Activated CD4-positive, alpha-beta T cell treated with anti-CD3 and anti-CD28 coated beads for 24 hours (primary cell): ENCODE data around the gene SIRPG.
"Not testable (repeated sequence)": the region's sequence is repeated elsewhere in the genome, so short reads cannot be mapped to it uniquely, and the experiment has no call there.

Source experiments
- DNase-seq, 2 donors: peaks; one replicate each; pipeline ENCODE4 v3.0.0-alpha.2; 2020; ENCODE audit warnings: low read depth in 2 of 2

SIRPG gene

DNA sequence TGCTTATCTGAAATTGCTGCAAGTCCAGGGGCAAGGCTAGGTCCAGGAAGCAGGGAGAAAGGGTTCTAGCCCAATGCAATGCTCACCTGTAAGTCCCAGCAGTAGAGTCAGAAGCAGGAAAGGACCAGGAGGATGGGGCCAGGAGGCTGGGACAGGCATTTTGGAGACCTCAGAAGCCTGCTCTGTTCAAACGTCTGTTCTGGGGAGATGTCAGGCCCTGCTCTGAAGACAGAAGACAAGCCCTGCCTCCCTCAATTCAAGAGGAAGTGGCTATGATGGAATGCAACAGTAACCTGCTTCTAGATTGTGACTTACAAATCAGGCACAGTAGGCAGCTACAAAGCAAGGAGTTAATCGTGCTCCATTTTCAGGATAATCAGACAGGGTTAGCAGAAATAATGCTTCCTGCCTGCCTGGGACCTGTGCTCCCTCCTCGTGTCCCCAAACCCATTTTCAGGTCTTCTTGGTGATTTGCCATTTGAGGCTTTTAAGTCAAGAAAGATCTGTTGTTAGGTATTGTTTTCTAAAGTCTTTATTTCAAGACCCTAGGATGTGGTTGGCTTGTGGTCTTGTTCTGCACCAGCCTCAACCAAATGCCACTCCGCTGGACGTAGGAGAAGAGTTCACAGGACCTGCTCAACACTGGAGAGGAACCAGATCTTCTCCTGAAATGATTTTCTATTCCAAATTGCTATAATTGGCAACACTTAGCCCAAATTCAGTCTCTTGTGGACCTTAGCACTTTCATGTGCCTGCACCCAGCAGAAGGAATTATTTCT, at the start of gene SIRPG:
TSS of gene SIRPG (minus strand) at position 224 of the 779 bp plus-strand sequence. CDS start at position 159, 65 bp downstream.
- no peak for DNase-seq

DNA sequence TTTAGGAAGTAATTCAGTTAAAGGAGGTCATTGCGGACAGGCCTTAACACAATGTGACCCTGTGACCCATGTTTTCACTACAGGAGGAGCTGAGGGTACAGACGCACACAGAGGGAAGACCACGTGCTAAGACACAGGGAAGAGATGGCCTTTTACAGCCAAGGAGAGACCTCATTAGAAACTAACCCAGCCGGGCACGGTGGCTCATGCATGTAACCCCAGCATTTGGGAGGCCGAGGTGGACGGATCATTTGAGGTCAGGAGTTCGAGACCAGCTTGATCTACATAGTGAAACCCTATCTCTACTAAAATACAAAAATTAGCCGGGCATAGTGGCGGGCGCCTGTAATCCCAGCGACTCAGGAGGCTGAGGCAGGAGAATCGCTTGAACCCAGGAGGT, 49.3 kb upstream of the SIRPG start:
- not testable (repeated sequence) for DNase-seq

DNA sequence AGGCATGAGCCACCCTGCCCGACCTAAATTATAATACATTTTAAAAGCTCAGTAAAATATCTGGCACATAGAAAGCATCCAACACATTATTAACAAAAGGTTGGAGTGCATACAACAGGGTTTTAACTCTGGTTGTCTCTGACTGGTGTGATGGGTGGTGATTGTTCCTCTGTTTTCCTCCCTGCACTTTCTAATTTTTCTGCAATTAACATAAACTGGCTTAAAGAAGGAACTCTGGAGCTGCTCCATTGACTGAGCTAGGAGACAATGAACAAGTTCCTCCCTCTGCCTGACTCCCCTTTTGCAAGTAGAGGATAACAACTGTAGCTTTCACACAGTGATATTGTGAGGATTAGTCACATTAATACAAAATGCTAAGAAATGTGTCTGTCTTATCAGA, 48.5 kb upstream of the SIRPG start:
- no peak for DNase-seq

DNA sequence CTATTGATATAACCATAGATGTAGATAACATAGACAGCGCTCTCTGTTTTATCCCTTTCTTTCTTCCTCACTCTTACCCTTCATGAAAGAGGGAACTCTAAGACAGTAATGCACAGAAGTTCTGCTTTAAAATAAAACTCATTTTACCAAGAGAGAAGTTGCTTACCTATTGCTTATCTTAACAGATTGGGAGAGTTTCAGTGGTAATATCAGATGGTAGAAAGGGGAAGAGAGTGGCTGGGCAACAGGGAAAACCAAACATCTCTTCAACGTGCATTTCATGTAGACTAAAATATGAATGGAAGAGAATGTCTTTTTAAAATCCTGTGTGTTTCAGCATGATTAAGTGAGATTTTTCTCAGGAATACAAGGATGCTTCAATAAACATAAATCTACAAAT, 45.3 kb upstream of the SIRPG start:
- DNase-seq, result no peak

DNA sequence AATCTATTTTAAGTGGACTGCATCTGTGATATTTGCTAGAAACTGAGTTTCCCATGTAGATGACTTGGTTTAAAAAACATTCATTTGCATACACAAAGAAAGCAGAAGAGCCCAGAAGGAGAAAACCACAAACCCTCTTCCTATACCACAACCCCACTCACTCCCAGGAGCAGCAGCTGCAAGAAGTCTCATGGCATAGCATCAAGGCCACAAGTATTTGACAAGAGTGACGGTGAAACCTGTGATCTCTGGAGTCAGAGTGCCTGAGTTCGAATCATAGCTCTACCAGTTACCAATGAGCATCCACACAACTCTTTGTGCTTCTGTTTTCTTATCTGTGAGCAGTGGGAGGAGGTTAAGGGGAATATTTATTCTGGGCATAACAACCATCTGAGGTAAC, 44.7 kb upstream of the SIRPG start:
- DNase-seq, result no peak

DNA sequence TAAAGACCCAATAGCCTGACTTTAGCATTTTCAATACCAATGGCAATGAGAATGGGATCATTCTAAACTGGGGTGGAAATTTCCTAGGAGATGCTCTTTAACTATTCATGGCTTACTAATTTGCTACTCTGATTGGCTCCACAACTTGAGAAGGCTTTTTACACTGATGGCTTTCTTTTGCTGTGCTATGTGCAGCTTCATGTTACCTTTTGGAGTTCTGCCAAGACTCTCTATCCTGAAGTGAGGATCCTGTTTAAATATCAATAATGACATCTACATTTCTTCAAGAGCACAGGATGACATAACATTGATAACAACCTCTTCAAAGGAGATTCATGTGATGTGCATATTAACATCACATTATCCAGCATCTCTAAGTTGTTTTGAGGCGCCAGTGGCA, 43.4 kb upstream of the SIRPG start:
- DNase-seq, result no peak

DNA sequence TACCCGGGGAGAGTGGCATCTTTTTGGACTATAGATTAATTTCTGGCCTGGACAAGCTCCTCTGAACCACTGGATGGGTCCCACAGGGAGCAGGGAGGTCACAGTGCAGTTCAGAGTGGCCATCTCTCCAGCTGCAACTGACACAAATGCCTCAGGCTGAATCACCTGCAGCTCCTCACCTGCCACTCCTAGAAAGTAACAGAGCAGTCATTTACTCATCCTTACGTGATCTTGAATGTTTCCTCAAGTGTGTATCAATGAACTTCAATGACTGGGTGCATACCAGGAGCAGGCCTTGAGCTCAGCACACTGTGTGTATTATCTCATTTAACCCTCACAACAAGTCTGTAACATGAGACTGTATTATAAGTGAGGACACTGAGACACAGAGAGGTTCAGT, 40.0 kb upstream of the SIRPG start:
- no peak for DNase-seq

DNA sequence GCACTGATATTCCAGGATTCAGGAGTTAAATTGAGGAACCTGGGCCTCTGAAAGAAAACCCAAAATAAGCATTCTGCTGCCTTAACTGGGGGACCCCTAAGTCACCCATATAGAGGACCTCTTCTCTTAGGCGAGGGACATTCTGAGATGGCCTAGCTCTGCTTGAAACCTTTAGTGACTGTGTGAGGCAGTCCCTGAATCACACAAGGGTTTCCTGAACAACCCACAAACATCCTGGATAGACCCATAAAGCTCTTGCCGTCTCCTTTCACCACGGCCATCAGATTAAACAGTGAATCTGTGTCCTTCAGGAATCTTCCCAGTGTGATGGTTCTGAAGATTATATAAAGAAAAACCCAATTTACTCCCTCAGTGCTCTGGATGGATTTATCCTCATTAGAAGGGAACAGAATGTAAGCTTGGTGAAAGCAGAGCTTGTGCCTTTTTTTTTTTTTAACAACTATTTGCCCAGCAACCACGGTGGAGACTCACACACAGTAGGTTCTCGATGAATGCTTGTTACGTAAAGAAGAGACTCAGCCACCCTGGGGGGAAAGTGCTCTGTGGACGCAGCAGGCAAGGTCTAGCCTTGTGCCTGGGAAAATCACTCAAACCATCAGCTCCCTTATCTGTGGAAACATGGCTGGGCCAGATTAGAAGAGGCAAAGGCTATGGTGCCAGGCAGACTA, 39.1 kb upstream of the SIRPG start:
- no peak for DNase-seq

DNA sequence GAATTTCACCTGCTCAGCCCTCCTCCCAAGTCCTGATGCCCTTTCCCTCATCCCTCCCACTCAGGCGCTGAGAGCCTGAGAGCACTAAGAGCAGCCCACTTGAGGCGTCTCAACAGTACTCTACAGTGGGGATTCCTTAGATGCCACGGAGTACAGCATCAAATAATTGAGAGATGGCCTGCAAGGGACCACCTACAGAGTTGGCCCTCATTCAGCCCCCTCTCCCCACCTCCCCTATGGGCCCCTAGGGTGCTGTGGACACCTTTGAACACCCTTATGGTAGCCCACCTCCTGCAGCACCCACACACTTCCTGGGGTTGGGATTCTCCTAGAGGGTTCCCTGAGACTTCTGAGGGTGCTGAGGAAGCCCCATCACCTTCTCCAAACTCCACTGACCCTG, 37.1 kb upstream of the SIRPG start:
- DNase-seq, result no peak

DNA sequence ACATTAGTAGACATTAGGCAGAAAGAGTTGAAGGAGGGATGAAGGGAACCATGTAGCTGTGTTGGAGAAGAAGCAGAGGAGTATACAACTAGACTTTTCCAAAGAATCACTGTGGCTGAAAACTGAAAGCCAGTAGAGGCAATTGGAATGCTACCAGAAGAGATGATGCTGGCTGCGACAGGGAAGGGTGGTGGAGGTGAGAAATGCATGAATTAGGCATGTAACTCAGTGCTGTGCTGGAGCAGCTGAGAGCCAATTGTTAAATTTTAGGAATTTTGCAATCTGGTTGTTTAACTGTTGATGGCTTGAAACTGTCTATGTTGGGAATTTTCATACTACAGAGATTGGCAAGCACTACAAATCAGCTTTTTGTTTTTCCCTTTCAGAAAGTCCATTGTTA, 35.8 kb upstream of the SIRPG start:
- no peak for DNase-seq

DNA sequence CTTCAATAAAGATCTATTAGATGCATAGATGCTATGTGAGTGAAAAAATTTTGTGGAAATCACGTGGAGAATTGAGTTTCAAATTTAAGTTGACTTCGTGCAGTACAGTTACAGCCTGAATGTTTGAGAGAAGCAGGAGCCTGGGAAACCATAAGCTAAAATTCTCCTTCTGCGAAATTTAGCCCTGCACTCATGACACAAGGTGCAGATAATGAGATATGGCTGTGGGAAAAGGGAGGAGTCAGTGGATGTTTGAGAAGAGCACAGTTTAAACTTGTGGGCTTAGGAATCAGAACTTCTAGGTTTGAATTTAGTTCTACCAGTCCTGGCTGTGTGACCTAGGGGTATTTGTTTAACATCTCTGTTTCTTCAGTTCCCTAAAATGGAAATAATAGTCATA, 32.1 kb upstream of the SIRPG start:
- no peak for DNase-seq

DNA sequence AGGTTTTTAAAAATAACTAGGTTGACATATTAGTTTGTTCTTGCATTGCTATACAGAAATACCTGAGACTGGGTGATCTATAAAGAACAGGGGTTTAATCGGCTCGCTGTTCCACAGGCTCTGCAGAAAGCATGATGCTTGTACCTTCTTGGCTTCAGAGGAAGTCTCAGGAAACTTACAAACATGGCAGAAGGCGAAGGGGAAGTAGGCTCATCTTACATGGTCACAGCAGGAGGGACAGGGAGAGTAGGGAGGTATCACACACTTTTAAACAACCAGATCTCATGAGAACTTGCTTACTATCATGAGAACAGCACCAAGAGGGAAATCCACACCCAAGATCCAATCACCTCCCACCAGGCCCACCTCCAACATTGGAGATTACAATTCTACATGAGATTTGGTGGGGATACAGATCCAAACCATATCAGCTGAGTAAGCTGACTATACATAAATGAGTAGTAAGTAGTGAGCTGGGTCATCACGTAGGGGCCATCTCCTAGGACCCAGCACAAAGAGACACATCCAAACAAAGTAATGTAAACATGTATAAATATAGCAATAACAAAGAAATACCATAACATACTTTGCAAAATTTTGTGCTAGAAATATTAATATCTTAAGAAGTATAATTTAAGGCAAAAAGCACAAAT, 31.4 kb upstream of the SIRPG start:
- DNase-seq, result no peak

DNA sequence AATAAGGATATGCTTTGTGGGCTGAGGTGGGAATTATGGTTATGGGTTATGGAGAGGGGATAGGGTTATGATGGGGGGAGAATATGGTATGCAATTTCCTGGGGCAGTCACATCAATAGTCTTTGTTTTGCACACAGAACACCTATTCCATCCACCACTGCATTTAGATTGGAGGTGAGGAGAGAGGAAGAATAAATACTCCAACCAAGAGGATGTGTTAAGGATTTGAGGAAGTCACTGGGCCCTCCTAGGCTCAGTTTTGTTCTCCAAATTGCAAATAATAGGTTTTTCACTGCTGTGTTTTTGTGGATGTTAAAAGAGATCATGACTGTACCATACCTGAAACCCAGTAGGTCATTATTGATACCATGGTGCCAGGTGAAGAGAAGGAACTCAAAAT, 29.5 kb upstream of the SIRPG start:
- no peak for DNase-seq

DNA sequence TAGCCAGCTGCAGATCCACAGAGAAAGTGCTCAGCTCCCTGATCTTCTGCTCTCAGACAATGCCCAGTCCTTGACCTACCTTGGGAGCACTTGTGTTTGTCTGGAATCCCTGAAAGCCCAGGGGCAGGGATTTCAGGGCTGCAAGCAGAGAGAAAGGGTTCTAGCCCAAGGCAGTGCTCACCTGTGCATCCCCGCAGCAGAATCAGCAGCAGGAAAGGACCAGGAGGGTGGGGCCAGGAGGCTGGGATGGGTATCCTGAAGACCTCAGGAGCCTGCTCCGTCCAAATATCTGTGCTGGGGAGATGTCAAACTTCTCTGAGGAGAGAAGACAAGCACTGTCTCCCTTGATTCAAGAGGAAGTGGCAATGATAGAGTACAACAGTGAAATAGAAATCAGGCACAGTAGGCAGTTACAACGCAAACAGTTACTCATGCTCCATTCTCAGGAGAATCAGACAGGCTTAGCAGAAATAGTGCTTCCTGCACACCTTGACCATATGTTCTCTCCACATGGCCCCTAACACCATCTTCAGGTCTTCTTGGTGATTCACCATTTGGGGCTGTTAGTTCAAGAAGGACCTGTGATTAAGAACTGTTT, 28.7 kb upstream of the SIRPG start:
- DNase-seq, result no peak

DNA sequence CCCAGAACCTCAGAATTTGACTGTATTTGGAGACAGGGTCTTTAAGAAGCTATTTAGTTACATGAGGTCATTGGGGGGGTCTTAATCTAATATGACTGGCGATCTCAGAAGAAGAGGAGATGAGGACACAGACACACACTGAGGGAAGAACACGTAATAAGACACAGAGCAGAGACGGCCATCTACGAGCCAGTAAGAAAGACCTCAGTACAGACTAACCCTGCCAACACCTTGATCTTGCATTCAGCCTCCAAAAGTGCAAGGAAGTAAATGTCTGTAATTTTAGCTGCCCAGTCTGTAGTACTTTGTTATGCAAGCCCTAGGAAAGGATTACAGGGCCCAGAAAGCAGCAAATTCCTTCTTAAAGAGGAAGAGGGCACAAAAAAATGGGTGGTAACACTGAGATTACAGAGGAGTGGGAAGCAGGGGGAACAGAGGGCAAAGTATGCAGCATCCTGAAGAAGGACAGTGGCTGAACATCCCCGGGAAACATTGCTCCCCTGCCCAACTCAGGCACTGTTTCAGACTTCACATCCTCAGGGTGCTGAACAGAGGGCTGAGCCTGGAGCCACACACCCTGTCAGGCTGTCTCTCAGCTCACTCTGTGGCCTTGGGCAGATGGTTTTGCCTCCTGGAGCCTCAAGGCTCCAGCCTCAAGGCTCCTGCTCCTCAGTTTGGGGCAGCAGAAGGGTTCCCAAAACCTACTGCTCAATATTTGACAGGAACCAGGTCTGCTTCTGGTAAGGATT, 27.9 kb upstream of the SIRPG start:
- no peak for DNase-seq

DNA sequence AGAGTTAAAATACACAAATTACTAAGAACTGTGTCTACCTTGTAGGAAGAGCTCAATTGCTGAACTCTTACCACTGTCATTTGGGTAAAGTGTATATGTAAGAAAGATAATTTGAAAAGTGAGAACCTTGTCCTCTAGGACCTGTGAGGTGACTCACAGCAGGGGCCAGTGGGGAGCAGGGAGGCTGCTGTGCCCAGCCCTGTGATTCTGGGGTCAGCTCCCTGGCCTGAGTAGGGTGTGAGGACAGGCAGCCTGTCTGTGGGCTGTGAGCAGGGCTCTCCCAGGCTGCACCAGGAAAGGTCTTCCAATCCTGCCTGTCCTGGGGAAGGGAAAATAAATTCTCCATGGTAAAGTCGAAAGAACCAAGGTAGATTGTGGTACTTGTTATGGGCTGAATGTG, 27.3 kb upstream of the SIRPG start:
- DNase-seq, result no peak

DNA sequence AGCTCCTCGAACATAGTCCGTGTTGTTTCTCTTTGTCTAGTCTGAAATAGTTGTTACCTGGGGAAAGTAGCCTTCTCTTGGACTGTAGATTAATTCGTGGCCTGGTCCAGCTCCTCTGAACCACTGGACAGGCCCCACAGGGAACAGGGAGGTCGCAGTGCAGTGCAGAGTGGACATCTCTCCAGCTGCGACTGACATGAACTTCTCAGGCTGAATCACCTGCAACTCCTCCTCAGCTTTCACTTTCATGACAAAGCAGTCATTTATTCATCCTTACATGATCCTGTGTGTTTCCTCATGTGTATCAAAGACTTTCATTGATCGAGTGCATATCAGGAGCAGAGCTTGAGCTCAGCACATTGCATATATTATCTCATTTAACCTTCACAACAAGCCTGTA, 19.1 kb upstream of the SIRPG start:
- DNase-seq, result no peak

DNA sequence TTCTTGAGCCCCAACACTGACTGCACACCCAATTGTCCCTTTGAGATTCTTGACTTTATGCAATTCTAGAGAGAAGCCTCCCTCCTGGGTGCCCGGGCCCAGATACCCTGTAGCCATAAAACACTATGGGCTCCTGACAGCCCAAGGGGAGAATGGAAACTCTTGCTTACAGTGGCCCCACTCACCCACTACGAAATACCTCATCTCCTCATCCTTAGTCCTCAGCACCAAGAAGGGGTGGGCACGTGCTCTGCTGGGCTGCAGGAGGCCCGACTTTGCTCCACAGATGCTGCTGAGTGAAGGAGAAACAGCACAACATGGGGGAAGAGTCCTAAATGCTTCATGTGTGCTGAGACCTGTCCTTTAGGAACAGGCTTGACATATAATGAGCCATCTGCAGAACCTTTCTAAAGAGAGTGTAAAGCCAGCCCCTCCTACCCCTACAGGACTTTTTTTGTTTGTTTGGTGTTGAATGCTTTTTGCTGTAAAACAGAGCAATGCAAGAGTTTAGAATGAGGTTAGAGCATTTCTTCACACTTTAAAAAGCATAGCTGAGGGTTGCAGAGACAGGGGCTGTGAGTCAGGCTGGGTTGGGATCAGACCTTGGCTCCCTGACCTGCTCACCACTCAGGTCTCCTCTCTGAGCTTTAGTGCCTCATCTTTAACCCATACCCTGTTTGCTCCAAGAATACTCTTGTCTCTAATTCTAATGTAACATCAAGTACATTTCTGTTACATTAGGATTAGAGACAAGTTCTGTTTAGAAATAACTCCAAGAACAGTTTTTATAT, 17.6 kb upstream of the SIRPG start:
- no peak for DNase-seq

DNA sequence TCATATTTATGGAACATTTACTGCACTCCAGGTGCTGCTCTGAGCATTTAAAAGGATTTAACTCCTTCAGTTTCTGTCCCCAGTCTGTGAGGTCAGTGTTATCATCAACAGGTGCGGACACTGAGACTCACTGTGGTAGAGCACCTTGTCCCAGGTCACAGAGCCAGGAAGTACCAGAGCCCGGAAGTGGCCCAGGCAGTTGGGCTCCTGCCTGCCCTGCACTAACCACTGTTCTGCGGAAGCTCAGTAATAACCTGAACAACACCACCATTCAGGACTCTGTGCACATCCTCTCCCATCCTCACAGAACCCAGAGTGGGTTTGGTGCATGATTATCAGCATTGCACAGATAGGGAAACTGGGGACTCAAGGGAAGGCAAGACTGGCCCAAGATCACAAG, 16.8 kb upstream of the SIRPG start:
- no peak for DNase-seq

DNA sequence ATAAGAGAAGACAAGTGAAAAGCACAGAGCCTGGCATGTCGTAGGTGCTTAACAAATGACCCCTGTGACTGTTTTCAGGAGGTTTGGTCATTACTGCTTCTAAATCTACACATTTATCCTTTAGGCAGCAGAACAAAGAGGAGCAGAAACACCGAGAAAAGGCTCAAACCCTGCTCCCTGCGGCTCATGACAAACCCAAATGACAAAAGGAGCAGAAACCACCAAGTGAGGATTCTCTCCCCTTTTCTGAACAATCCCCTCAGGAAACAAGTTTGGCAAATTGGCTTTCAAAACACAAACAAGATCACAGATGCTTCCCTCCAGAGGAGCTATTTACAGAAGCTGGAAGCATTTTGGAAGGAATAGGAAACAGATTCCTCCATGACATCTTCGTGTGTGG, 15.8 kb upstream of the SIRPG start:
- no peak for DNase-seq

DNA sequence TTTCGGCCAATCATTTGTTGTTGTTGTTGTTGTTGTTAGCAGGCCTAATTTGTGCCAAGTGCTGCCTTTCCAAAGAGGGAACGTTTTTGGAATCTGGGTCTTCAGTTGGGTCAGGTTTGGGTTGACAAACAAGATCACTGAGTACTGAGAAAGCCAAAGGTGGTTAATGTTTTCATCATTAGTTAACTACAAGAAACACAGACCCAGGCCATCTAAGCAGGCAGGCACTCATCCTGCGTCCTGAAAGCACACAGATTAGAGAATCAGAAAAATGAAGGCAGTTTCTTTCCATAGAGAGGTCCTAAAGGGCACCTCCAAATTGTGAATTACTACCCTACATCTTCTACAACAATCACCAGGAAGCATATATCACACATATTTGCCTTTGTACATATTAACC, 15.1 kb upstream of the SIRPG start:
- no peak for DNase-seq
